ENCODE data around the gene ADAMTS12. TPM values are rescaled to one million over a fixed set of nuclear protein-coding genes. Genes with fewer than 3 reads are reported as not detected.

ADAMTS12 gene
- total RNA-seq, 1 donor = 6.9 TPM

DNA sequence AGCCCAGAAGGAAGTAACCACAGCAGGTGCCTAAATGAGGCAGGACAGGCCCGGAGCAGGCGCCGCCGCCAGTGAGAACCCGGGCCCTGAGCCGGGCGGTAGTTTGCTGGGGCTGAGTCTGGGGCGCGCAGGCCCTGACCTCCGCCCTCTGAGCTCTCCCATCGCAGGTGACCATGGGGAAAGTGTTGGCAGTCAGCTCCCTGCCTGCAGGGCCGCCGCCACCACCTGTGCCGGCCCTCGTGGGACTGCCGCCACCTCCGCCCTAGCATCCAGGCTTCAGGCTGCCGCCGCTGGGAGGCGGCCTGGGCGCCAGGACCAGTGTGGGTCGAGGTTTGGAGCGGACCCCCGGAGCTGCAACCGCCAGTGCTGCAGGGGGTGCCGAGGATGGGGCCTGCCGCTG is 389.9 kb downstream of the ADAMTS12 start:
- Histone ChIP-seq H3K36me3 (ENCODE audit: insufficient read depth, low read length) (no peaks in the 10 kb centered on the region), H3K79me2 (ENCODE audit: insufficient read depth, low read length) (no peaks in the 10 kb centered on the region), H3K27ac (ENCODE audit: low read depth, low read length) (no peak overlapping the region), H4K20me1 (ENCODE audit: insufficient read depth, low read length) (no peaks in the 10 kb centered on the region), H2AFZ (ENCODE audit: low read length) (no peak overlapping the region), H3K9me3 (ENCODE audit: low read depth, low read length) (no peaks in the 10 kb centered on the region), H3K4me3 (ENCODE audit: insufficient read depth, low read length) (no peak overlapping the region), H3K4me1 (ENCODE audit: insufficient read depth, low read length) (no peaks in the 10 kb centered on the region), H3K4me2 (ENCODE audit: insufficient read depth, low read length) (no peak overlapping the region), H3K27me3 (ENCODE audit: insufficient read depth, low read length) (no peaks in the 10 kb centered on the region)
- no peak for DNase-seq (ENCODE audit: insufficient read length, low spot score, missing footprints)
- TF ChIP-seq, protein P1, sequence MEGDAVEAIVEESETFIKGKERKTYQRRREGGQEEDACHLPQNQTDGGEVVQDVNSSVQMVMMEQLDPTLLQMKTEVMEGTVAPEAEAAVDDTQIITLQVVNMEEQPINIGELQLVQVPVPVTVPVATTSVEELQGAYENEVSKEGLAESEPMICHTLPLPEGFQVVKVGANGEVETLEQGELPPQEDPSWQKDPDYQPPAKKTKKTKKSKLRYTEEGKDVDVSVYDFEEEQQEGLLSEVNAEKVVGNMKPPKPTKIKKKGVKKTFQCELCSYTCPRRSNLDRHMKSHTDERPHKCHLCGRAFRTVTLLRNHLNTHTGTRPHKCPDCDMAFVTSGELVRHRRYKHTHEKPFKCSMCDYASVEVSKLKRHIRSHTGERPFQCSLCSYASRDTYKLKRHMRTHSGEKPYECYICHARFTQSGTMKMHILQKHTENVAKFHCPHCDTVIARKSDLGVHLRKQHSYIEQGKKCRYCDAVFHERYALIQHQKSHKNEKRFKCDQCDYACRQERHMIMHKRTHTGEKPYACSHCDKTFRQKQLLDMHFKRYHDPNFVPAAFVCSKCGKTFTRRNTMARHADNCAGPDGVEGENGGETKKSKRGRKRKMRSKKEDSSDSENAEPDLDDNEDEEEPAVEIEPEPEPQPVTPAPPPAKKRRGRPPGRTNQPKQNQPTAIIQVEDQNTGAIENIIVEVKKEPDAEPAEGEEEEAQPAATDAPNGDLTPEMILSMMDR (IDR thresholded peaks at IDR 0.05; ENCODE audit: extremely low read depth, low read depth, low read length) = no peak

DNA sequence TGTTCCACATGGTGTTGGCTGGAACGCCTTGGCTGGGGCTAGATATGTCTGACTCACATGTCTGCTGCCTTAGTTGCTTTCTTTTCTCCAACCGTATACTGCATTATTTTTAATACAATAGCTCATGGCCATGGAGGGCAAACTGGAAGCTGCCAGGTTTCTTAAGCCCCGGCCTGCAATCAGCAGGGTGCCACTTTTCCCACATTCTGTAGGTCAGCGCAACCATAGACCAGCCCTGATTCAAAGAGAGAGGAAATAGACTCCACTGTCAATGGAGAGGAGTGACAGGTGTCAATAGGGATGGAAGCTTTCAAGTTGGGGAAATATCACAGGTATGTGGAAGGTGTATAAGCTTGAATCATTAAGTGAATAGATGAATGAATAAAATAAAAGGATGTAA is 390.5 kb downstream of the ADAMTS12 start:
- Histone ChIP-seq H3K4me2 (ENCODE audit: insufficient read depth, low read length) (no peak overlapping the region), H3K4me1 (ENCODE audit: insufficient read depth, low read length) (no peaks in the 10 kb centered on the region), H3K27ac (ENCODE audit: low read depth, low read length) (no peak overlapping the region), H3K36me3 (ENCODE audit: insufficient read depth, low read length) (no peaks in the 10 kb centered on the region), H3K79me2 (ENCODE audit: insufficient read depth, low read length) (no peaks in the 10 kb centered on the region), H2AFZ (ENCODE audit: low read length) (no peak overlapping the region), H3K27me3 (ENCODE audit: insufficient read depth, low read length) (no peaks in the 10 kb centered on the region), H3K4me3 (ENCODE audit: insufficient read depth, low read length) (no peak overlapping the region), H3K9me3 (ENCODE audit: low read depth, low read length) (no peaks in the 10 kb centered on the region), H4K20me1 (ENCODE audit: insufficient read depth, low read length) (no peaks in the 10 kb centered on the region)
- no peak for DNase-seq (ENCODE audit: insufficient read length, low spot score, missing footprints)
- TF ChIP-seq, protein P1 (IDR thresholded peaks at IDR 0.05; ENCODE audit: extremely low read depth, low read depth, low read length) = no peak

DNA sequence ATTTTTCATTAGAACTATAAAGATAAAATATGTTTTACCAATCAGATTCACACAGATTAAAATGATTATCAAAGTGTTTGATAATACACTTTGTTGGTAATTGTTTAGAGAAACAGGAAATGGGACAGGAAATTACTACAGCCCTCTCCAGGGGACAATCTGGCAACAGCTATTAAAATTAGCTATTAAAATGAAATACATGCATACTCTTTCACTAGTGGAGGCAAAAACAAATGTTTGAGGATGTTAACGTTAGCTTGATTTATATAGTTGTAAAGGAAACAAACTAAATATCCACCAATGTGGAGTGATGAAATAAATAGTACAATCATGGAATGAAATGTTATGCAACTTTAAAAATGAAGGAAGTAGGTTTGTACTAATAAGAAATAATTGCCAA is 397.3 kb downstream of the ADAMTS12 start:
- no peaks in the 10 kb centered on the region for H3K79me2 ChIP-seq (ENCODE audit: insufficient read depth, low read length)
- DNase-seq (ENCODE audit: insufficient read length, low spot score, missing footprints) = no peak
- no peaks in the 10 kb centered on the region for H3K36me3 ChIP-seq (ENCODE audit: insufficient read depth, low read length)
- no peak overlapping the region for H3K4me3 ChIP-seq (ENCODE audit: insufficient read depth, low read length)
- no peaks in the 10 kb centered on the region for H3K9me3 ChIP-seq (ENCODE audit: low read depth, low read length)
- no peaks in the 10 kb centered on the region for H4K20me1 ChIP-seq (ENCODE audit: insufficient read depth, low read length)
- H3K27me3 ChIP-seq (ENCODE audit: insufficient read depth, low read length) = no peaks in the 10 kb centered on the region
- no peak overlapping the region for H2AFZ ChIP-seq (ENCODE audit: low read length)
- peaks cover 4% of the 10 kb centered on the region for H3K4me1 ChIP-seq (ENCODE audit: insufficient read depth, low read length)
- TF ChIP-seq, protein P1 (IDR thresholded peaks at IDR 0.05; ENCODE audit: extremely low read depth, low read depth, low read length) = no peak
- H3K4me2 ChIP-seq (ENCODE audit: insufficient read depth, low read length) = no peak overlapping the region
- no peak overlapping the region for H3K27ac ChIP-seq (ENCODE audit: low read depth, low read length)

DNA sequence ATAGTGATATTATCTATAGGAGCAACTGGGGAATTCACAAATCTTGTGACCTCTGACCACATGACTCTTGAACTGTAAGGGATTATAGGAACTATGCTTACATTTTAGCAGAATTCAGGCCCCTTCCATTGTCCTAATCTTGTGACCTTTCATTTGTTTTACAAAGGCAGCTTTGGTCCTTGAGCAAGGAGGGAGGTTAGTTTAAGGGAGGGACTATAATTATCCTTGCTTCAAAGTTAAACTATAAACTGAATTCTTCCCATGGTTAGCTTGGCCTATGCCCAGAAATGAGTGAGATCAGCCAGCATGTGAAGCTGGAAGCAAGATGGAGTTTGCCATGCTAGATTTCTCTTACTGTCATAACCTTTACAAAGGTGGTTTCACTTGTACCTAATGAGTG is 399.8 kb downstream of the ADAMTS12 start:
- Histone ChIP-seq H4K20me1 (ENCODE audit: insufficient read depth, low read length) (no peaks in the 10 kb centered on the region), H3K27me3 (ENCODE audit: insufficient read depth, low read length) (no peaks in the 10 kb centered on the region), H3K79me2 (ENCODE audit: insufficient read depth, low read length) (no peaks in the 10 kb centered on the region), H3K4me3 (ENCODE audit: insufficient read depth, low read length) (no peak overlapping the region), H3K36me3 (ENCODE audit: insufficient read depth, low read length) (no peaks in the 10 kb centered on the region), H3K4me1 (ENCODE audit: insufficient read depth, low read length) (peaks cover 4% of the 10 kb centered on the region), H3K27ac (ENCODE audit: low read depth, low read length) (no peak overlapping the region), H2AFZ (ENCODE audit: low read length) (no peak overlapping the region), H3K4me2 (ENCODE audit: insufficient read depth, low read length) (no peak overlapping the region), H3K9me3 (ENCODE audit: low read depth, low read length) (no peaks in the 10 kb centered on the region)
- DNase-seq (ENCODE audit: insufficient read length, low spot score, missing footprints) = no peak
- TF ChIP-seq, protein P1 (IDR thresholded peaks at IDR 0.05; ENCODE audit: extremely low read depth, low read depth, low read length) = no peak
